NCI-H82 treated with DMSO at 0.1 percent for 48 hours (cell line): Measurements from ENCODE around the gene DES.
"Not testable (repeated sequence)": the region's sequence is repeated elsewhere in the genome, so short reads cannot be mapped to it uniquely, and the experiment has no call there.

Experiments used
- DNase-seq: peaks from one replicate; lab custom pipeline; 2025; ENCODE audit not compliant: unreplicated experiment; lab: John Stamatoyannopoulos, UW

Gene DES

GRCh38 chr2:219418155-219419011 is at the start of gene DES:
Gene DES (plus strand): TSS chr2:219418377. CDS start chr2:219418463, 86 bp downstream.
- no peak for DNase-seq

GRCh38 chr2:219368690-219369191 is 49.4 kb upstream of the DES start:
- DNase-seq, result no peak

GRCh38 chr2:219369447-219369861 is 48.7 kb upstream of the DES start:
- no peak for DNase-seq

- no peak for DNase-seq
Observed at GRCh38 chr2:219378163-219378851, 39.9 kb upstream of the DES start.

- no peak for DNase-seq
Observed at GRCh38 chr2:219380926-219381325, 37.3 kb upstream of the DES start.

GRCh38 chr2:219381448-219381847 is 36.7 kb upstream of the DES start:
- DNase-seq, result no peak

- no peak for DNase-seq
Observed at GRCh38 chr2:219384083-219384713, 34.0 kb upstream of the DES start.

- DNase-seq, result no peak
Observed at GRCh38 chr2:219384859-219385258, 33.3 kb upstream of the DES start.

GRCh38 chr2:219385958-219386520 is 32.1 kb upstream of the DES start:
- no peak for DNase-seq

GRCh38 chr2:219386532-219387280 is 31.5 kb upstream of the DES start:
- no peak for DNase-seq

GRCh38 chr2:219387306-219388120 is 30.7 kb upstream of the DES start, which contains the start of gene DNPEP:
Gene DNPEP (minus strand): TSS chr2:219387912. CDS start chr2:219387794, 118 bp downstream.
- peak; percentile 96 for DNase-seq

- DNase-seq, result peak; percentile 96
Observed at GRCh38 chr2:219388121-219388906, 29.9 kb upstream of the DES start.

GRCh38 chr2:219388907-219389156 is 29.3 kb upstream of the DES start:
- no peak for DNase-seq

GRCh38 chr2:219392754-219393153 is 25.4 kb upstream of the DES start:
- DNase-seq, result no peak

- not testable (repeated sequence) for DNase-seq
Observed at GRCh38 chr2:219395056-219395455, 23.1 kb upstream of the DES start.

GRCh38 chr2:219395609-219396008 is 22.6 kb upstream of the DES start:
- no peak for DNase-seq

- no peak for DNase-seq
Observed at GRCh38 chr2:219396863-219397457, 21.2 kb upstream of the DES start.

GRCh38 chr2:219398721-219399363 is 19.3 kb upstream of the DES start:
- DNase-seq, result no peak
